Progenitor cell of endocrine pancreas (in vitro differentiated cells): Measurements from ENCODE around the gene MBP. TPM values are rescaled to one million over a fixed set of nuclear protein-coding genes. Genes with fewer than 3 reads are reported as not detected.

ENCODE experiments used
- DNase-seq: peaks from one replicate; pipeline ENCODE4 v3.0.0; 2021; ENCODE audit warnings: low spot score; ENCODE audit not compliant: unreplicated experiment
- H3K27ac Mint-ChIP-seq: 2 replicates; pipeline ENCODE4 v1.8.0; 2021; ENCODE audit warnings: mild to moderate bottlenecking, moderate library complexity, mixed read lengths
- H3K27me3 Mint-ChIP-seq: 2 replicates; pipeline ENCODE4 v1.8.0; 2021; ENCODE audit warnings: mixed read lengths
- H3K36me3 Mint-ChIP-seq: 2 replicates; pipeline ENCODE4 v1.8.0; 2022; ENCODE audit warnings: mixed read lengths; ENCODE audit not compliant: insufficient read depth
- H3K4me1 Mint-ChIP-seq: 2 replicates; pipeline ENCODE4 v1.8.0; 2021; ENCODE audit warnings: low read depth, mixed read lengths
- H3K4me3 Mint-ChIP-seq: 2 replicates; pipeline ENCODE4 v1.8.0; 2021; ENCODE audit warnings: low read depth, mild to moderate bottlenecking, moderate library complexity, mixed read lengths
- H3K9me3 Mint-ChIP-seq: 2 replicates; pipeline ENCODE4 v1.8.0; 2021; ENCODE audit warnings: low read depth, mixed read lengths
- CTCF ChIP-seq: fragments of 200-600 bp; sonication (generic); IDR thresholded peaks from one replicate; pipeline ENCODE4 v1.5.0; 2021; ENCODE audit warnings: antibody characterized with exemption, mild to moderate bottlenecking; ENCODE audit not compliant: unreplicated experiment
- total RNA-seq: library from RNA; stranded (reverse); gene quantifications from 2 replicates; pipeline ENCODE4 v1.2.1, GENCODE V29; 2021

MBP gene
- total RNA-seq, 1 donor from 2014 or later, result 38.4 TPM

DNA sequence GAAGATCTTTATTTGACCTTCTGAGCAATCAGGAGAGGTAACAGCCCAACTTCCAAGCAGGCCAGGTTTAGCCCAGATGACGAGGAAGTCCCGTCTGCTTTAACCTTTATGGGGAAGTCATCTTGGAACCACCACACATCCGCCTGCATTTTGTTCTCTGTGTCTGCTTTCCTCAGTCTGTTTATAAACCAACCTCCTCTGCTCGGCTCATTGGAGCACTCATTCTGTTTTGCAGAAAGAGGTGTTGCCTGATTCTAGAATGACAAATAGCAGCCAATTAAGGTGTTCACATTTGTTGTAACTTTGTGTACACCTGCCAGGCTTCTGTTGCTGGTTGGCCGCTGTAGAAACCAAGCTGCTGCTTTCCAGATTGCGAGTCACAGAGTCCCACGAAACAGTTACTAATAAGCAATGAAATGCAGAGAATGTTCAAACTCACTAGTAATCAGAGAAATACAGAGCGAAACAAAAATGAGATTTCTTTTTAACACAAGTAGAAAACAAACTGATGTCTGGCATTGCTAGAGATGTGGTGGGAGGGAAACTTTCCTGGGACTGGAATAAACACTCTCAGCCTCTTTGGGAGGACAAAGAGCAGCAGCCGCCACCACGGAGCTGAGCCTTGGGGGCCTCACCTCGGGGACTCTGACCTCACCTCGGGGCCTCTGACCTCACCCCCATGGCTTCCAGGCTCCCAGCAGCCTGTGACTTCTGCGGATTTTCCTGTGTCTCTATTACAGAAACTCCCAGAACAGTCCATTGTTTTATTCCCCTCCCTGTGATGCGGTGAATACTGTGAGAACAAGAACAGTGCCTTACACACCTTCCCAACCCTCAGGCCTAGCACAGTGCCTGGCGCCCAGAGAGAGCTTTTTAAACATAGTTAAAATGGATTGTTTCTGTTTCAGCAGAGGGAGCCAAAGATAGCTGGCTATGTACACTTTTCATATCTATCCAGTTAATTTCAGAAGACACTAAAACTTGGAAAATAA, 64.0 kb downstream of the MBP start:
- no peaks in the 10 kb centered on the region for H3K27me3 Mint-ChIP-seq
- H3K36me3 Mint-ChIP-seq, result peaks cover 14% of the 10 kb centered on the region
- H3K9me3 Mint-ChIP-seq, result no peaks in the 10 kb centered on the region
- peak overlapping the region; percentile 94 for H3K27ac Mint-ChIP-seq
- no peak for DNase-seq
- H3K4me1 Mint-ChIP-seq, result peaks cover 19% of the 10 kb centered on the region
- no peak overlapping the region for H3K4me3 Mint-ChIP-seq
- TF ChIP-seq CTCF, result no peak

DNA sequence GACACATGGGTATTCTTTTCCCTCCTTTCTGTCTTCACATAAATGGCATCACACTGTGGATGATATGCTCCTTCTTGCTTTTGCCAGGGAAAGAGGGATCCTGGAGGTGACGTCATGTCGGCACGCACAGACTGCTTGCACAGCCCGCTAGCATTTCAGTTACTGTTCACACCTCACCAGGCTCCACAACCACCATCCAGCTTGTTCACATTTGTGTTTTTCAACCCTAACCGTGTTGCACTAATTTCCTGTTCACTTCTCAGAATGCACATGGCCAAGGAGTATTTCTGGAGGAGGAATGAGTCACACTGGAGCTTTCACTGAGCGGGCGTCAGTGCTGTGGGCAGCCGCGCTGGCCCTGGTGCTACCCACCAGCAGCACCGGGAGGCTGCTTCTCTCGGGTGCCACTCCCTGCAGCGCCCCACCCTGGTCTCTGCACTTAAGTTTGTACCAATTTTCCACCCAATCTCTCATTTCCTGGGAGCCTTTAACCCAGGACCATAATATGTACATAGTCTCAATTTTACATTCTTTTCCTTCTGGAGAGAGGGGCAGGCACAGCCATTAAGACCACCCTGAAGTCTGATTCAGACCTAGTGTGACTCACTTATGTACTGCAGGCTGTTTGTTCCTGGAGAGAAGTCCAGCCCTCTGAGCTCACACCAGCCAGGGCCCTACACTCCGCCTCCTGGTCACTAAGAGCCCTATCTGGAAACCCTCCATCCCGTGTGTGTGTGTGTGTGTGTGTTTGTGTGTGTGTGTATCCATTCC, 65.1 kb downstream of the MBP start:
- H3K27me3 Mint-ChIP-seq, result no peaks in the 10 kb centered on the region
- no peak overlapping the region for H3K4me3 Mint-ChIP-seq
- peaks cover 19% of the 10 kb centered on the region for H3K36me3 Mint-ChIP-seq
- TF ChIP-seq CTCF, result no peak
- H3K27ac Mint-ChIP-seq, result peak overlapping the region; percentile 94
- no peaks in the 10 kb centered on the region for H3K9me3 Mint-ChIP-seq
- H3K4me1 Mint-ChIP-seq, result peaks cover 19% of the 10 kb centered on the region
- DNase-seq, result no peak

DNA sequence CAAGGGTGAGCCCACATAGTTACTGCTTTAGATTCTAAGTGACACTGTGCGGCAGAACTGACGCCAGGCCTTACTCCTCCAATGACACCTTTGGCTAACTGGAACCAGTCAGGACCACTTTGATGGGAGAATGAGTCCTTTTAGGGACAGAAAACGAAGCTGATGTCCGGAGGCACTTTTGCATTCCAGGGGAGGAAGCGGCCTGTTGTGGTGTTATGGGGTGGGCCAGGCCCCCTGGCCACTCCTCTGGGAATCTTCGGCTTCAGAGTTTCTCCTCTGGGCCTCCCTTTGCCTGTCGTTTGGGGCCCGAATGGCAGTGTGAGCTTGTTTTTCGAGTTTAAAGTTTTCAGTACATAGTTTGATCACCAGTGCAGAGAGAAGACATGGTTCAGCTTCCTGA, 65.9 kb downstream of the MBP start:
- H3K27me3 Mint-ChIP-seq, result no peaks in the 10 kb centered on the region
- peaks cover 19% of the 10 kb centered on the region for H3K4me1 Mint-ChIP-seq
- no peak for DNase-seq
- no peaks in the 10 kb centered on the region for H3K9me3 Mint-ChIP-seq
- peaks cover 23% of the 10 kb centered on the region for H3K36me3 Mint-ChIP-seq
- no peak overlapping the region for H3K4me3 Mint-ChIP-seq
- TF ChIP-seq CTCF, result no peak
- H3K27ac Mint-ChIP-seq, result peak overlapping the region; percentile 67

GRCh38 chr18:77066101-77066500, 66.5 kb downstream of the MBP start:
- H3K36me3 Mint-ChIP-seq, result peaks cover 26% of the 10 kb centered on the region
- H3K4me1 Mint-ChIP-seq, result peaks cover 19% of the 10 kb centered on the region
- no peak for TF ChIP-seq CTCF

GRCh38 chr18:77065221-77065981, 67.2 kb downstream of the MBP start:
- Mint-ChIP-seq H3K9me3 (no peaks in the 10 kb centered on the region), H3K4me1 (peaks cover 19% of the 10 kb centered on the region), H3K27ac (peak overlapping the region; percentile 84), H3K36me3 (peaks cover 24% of the 10 kb centered on the region), H3K27me3 (no peaks in the 10 kb centered on the region), H3K4me3 (no peak overlapping the region)
- TF ChIP-seq CTCF, result no peak
- no peak for DNase-seq

More at GRCh38 chr18:77066101-77066500, 66.5 kb downstream of the MBP start:
- no peak for DNase-seq
- H3K9me3 Mint-ChIP-seq, result no peaks in the 10 kb centered on the region
- no peak overlapping the region for H3K27ac Mint-ChIP-seq
- H3K4me3 Mint-ChIP-seq, result no peak overlapping the region
- H3K27me3 Mint-ChIP-seq, result no peaks in the 10 kb centered on the region
